HL-60 (cell line): ENCODE data around the gene ZNF768.
"Not testable (repeated sequence)": the region's sequence is repeated elsewhere in the genome, so short reads cannot be mapped to it uniquely, and the experiment has no call there.

Experiments used
- DNase-seq, 2 experiments: peaks; one replicate each; pipeline ENCODE4 v3.0.0-alpha.2; 2010 to 2020; ENCODE audit warnings: low read depth in 1 of 2, low spot score in 1 of 2
- H3K27ac ChIP-seq: fragments of 250-450 bp; sonication (Bioruptor Pico); replicated peaks from 2 replicates; pipeline ENCODE4 v1.5.1; 2020; ENCODE audit warnings: mild to moderate bottlenecking, moderate library complexity
- H3K27me3 ChIP-seq: fragments of 250-450 bp; sonication (Bioruptor Pico); 2 replicates; pipeline ENCODE4 v1.5.1; 2021; ENCODE audit warnings: mild to moderate bottlenecking, moderate library complexity; ENCODE audit not compliant: insufficient read depth, poor library complexity, severe bottlenecking
- H3K4me3 ChIP-seq: replicated peaks from 2 replicates; pipeline ENCODE4 v1.5.1; 2011; ENCODE audit warnings: mild to moderate bottlenecking, control low read depth, low read length; ENCODE audit not compliant: insufficient read depth
- CTCF ChIP-seq: IDR thresholded peaks from one replicate; pipeline ENCODE4 v1.5.1; 2011; ENCODE audit warnings: low read length, control low read depth, inconsistent platforms; ENCODE audit not compliant: insufficient read depth
- GABPA ChIP-seq: IDR thresholded peaks from 2 replicates; pipeline ENCODE4 v1.6.1; 2012; ENCODE audit warnings: low read depth
- POLR2AphosphoS5 ChIP-seq: IDR thresholded peaks from 2 replicates; pipeline ENCODE4 v1.6.1; 2012; ENCODE audit warnings: low read depth
- REST ChIP-seq: IDR thresholded peaks from 2 replicates; pipeline ENCODE4 v1.6.1; 2012; ENCODE audit warnings: low read depth; ENCODE audit not compliant: insufficient replicate concordance
- SPI1 ChIP-seq: IDR thresholded peaks from 2 replicates; pipeline ENCODE4 v1.6.1; 2012; ENCODE audit warnings: low read depth, mild to moderate bottlenecking, borderline replicate concordance

The ZNF768 gene

GRCh38 chr16:30525844-30526136, 576 bp downstream of the ZNF768 start:
- Histone ChIP-seq H3K27ac (peak overlapping the region; percentile 66), H3K4me3 (peak overlapping the region; percentile 87), H3K27me3 (no peaks in the 10 kb centered on the region)
- no peak for DNase-seq
- TF ChIP-seq GABPA (no peak), SPI1 (peak; percentile 79)

- TF ChIP-seq CTCF (no peak), SPI1 (no peak), POLR2AphosphoS5 (0 out of 2 replicates have a peak, but pooled peaks have one; percentile 4)
- Histone ChIP-seq H3K4me3 (no peak overlapping the region), H3K27me3 (no peaks in the 10 kb centered on the region), H3K27ac (no peak overlapping the region)
- no peak for DNase-seq
These were observed 1.5 kb downstream of the ZNF768 start for GRCh38 chr16:30524575-30525568.

DNA sequence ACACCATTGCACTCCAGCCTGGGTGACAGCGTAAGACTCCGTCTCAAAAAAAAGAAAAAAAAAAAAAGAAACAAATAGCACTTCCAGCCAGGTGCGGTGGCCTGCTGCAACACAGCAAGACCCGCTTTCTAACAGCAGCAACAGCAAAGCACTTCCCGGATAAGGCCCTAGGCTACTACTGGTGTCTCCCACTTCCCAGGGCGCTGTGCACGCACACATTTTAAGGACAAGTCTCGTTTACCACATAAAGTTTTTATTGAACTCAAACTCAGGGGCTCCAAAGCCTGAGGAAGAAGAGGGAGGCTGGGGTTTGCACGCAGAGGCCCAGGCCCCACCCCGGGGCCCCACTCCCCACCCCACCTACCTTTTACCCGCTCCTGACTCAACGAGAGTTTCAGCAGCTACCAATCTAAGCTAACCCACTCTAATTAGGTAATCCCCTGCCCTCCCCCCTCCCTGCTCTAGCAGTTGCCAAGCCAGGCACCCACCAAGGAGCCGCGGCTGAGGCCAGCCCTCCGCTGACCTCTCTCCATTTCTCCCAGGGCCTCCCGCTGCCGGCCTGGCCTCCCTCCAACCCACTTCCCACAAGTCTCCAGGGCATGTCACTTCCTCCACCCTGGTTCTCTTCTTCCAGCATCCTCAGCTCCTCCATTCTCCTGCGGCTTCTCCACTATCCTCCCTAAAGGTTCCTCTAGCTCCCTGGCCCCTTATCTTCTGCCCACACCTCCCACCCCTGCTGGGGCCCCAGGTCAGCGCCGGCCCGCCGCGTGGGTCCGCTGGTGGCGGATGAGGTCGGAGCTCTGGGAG, 2.4 kb downstream of the ZNF768 start:
- peak in 1 of 2 experiments; percentile 23 for DNase-seq
- Histone ChIP-seq H3K4me3 (no peak overlapping the region), H3K27ac (no peak overlapping the region), H3K27me3 (no peaks in the 10 kb centered on the region)
- TF ChIP-seq CTCF (no peak), SPI1 (no peak; the same call in 1 of the 2 replicates), POLR2AphosphoS5 (peak; percentile 18; the same call in 1 of the 2 replicates), REST (no peak)

GRCh38 chr16:30522702-30523463, 3.5 kb downstream of the ZNF768 start:
- H3K27me3 ChIP-seq, H3K27ac ChIP-seq, H3K4me3 ChIP-seq, DNase-seq: not testable (repeated sequence)
- peak; percentile 32 for TF ChIP-seq POLR2AphosphoS5
